OCI-LY3 (cell line): ENCODE results near the gene FPGS.

ENCODE experiments used
- H2AFZ ChIP-seq: fragments of 200-600, 300-600 bp; shearing (Covaris generic); 2 replicates; pipeline ENCODE4 v1.6.0; 2014; ENCODE audit warnings: antibody characterized with exemption, low read depth, low read length
- H3K27ac ChIP-seq: fragments of 200-600, 300-600 bp; sonication (generic); 2 replicates; pipeline ENCODE4 v1.5.1; 2014; ENCODE audit warnings: mild to moderate bottlenecking, low read length, moderate library complexity, mixed read lengths
- H3K27me3 ChIP-seq: fragments of 200-600, 300-600 bp; sonication (generic); 2 replicates; pipeline ENCODE4 v1.6.1; 2014; ENCODE audit warnings: low read depth, low read length, mixed read lengths
- H3K36me3 ChIP-seq: fragments of 200-600, 300-600 bp; sonication (generic); replicated peaks from 2 replicates; pipeline ENCODE3; 2014; ENCODE audit warnings: low read depth, low read length, mixed read lengths
- H3K4me1 ChIP-seq: fragments of 300-600, 200-600 bp; sonication (generic); 2 replicates; pipeline ENCODE4 v1.6.1; 2014; ENCODE audit warnings: low read length, mixed read lengths
- H3K4me2 ChIP-seq: fragments of 200-600, 300-600 bp; sonication (generic); 2 replicates; pipeline ENCODE4 v1.6.1; 2014; ENCODE audit warnings: low read length, mixed read lengths
- H3K4me3 ChIP-seq: fragments of 300-600, 200-600 bp; sonication (generic); 2 replicates; pipeline ENCODE4 v1.5.1; 2014; ENCODE audit warnings: antibody characterized with exemption, mild to moderate bottlenecking, low read length, moderate library complexity
- H3K79me2 ChIP-seq: fragments of 300-600, 200-600 bp; shearing (Covaris generic); 2 replicates; pipeline ENCODE4 v1.6.1; 2014; ENCODE audit warnings: mild to moderate bottlenecking, low read length, mixed read lengths
- H3K9ac ChIP-seq: fragments of 300-600, 200-600 bp; shearing (Covaris generic); 2 replicates; pipeline ENCODE4 v1.6.0; 2014; ENCODE audit warnings: mild to moderate bottlenecking, low read length, moderate library complexity
- H3K9me3 ChIP-seq: fragments of 200-600, 300-600 bp; shearing (Covaris generic); 2 replicates; pipeline ENCODE4 v1.6.1; 2014; ENCODE audit warnings: low read length, mixed read lengths; ENCODE audit not compliant: insufficient read depth
- H4K20me1 ChIP-seq: fragments of 200-600, 300-600 bp; sonication (generic); 2 replicates; pipeline ENCODE4 v1.6.1; 2016; ENCODE audit warnings: low read length, mixed read lengths; ENCODE audit not compliant: insufficient read depth
- CTCF ChIP-seq: fragments of 200-600, 300-600 bp; sonication (generic); IDR thresholded peaks from 2 replicates; pipeline ENCODE4 v1.5.1; 2014; ENCODE audit warnings: antibody characterized with exemption, low read length, low read depth
- EZH2phosphoT487 ChIP-seq: fragments of 200-600 bp; shearing (Covaris generic); IDR thresholded peaks from 2 replicates; pipeline ENCODE4 v1.6.1; 2018; ENCODE audit warnings: antibody characterized with exemption, mixed run types, low read depth

FPGS gene

DNA sequence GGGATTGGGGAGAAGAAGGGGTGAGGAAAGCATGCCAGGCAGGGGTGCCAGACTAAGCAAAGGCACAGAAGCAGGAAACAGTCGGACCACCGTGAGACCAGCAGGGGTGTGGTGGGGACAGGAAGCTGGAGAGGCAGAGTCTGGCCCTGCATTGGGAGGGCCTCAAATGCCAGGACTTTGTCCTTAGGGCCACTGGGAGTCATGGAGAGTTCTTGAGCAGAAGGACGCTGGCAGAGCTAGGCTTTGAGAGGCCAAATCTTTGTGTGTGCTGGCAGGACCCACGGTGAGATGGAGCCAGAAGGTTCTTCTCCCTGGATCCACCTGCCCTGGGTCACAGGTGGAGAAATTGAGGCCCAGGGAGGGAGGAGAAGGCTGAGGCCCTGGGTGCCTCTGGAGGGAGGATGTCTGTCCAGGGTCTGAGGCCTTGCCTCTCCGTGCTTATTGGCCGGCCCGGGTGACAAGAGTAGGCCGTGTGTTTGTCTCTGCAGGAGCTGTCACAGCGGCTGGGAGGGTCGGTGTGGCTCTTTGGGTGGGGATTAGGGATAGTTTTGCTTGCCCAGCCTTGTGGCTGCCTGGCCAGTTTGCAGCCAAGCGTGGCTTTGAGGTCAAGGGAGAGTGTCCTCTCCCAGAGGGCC is 53.5 kb downstream of the FPGS start:
- H3K4me1 ChIP-seq: no peaks in the 10 kb centered on the region
- no peaks in the 10 kb centered on the region for H3K27me3 ChIP-seq
- TF ChIP-seq CTCF (no peak), EZH2phosphoT487 (no peak)
- no peak overlapping the region for H2AFZ ChIP-seq
- H3K4me3 ChIP-seq: no peak overlapping the region
- H3K4me2 ChIP-seq: no peak overlapping the region
- H3K9me3 ChIP-seq: no peaks in the 10 kb centered on the region
- H3K79me2 ChIP-seq: no peaks in the 10 kb centered on the region
- no peaks in the 10 kb centered on the region for H3K36me3 ChIP-seq
- no peak overlapping the region for H3K27ac ChIP-seq
- H4K20me1 ChIP-seq: no peaks in the 10 kb centered on the region
- H3K9ac ChIP-seq: no peak overlapping the region

- H3K36me3 ChIP-seq: no peaks in the 10 kb centered on the region
- no peak overlapping the region for H3K27ac ChIP-seq
- no peaks in the 10 kb centered on the region for H3K79me2 ChIP-seq
- TF ChIP-seq CTCF: no peak
- no peak for TF ChIP-seq EZH2phosphoT487
- H2AFZ ChIP-seq: no peak overlapping the region
- no peak overlapping the region for H3K4me2 ChIP-seq
- H3K4me3 ChIP-seq: no peak overlapping the region
- H3K4me1 ChIP-seq: no peaks in the 10 kb centered on the region
- H3K9me3 ChIP-seq: no peaks in the 10 kb centered on the region
- no peak overlapping the region for H3K9ac ChIP-seq
- no peaks in the 10 kb centered on the region for H3K27me3 ChIP-seq
- no peaks in the 10 kb centered on the region for H4K20me1 ChIP-seq
These were observed 54.0 kb downstream of the FPGS start for GRCh38 chr9:127856729-127857116.

DNA sequence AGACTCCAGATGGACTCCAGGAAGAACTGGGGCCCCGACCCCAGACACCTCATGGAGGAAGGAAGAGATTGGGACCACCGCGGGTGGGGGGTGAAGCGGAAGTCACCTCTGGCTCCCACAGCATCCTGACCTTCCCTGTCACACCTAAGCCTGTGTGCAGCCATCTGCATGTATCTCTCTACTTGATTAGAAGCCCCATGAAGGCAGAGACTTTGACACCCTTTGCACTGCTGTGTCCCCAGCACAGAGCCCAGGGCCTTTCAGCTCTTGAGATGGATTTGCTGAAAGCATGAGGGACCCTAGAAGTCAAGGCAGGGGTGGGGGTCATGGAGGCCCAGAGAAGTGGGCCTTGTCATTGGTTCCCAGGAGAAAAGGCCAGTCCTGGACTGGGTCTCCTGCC is 54.6 kb downstream of the FPGS start:
- Histone ChIP-seq H3K4me2 (no peak overlapping the region), H3K36me3 (no peaks in the 10 kb centered on the region), H3K9me3 (no peaks in the 10 kb centered on the region), H2AFZ (no peak overlapping the region), H3K27me3 (no peaks in the 10 kb centered on the region), H3K4me1 (no peaks in the 10 kb centered on the region), H4K20me1 (no peaks in the 10 kb centered on the region), H3K9ac (no peak overlapping the region), H3K27ac (no peak overlapping the region), H3K79me2 (no peaks in the 10 kb centered on the region), H3K4me3 (no peak overlapping the region)
- TF ChIP-seq CTCF: no peak
- TF ChIP-seq EZH2phosphoT487: no peak

DNA sequence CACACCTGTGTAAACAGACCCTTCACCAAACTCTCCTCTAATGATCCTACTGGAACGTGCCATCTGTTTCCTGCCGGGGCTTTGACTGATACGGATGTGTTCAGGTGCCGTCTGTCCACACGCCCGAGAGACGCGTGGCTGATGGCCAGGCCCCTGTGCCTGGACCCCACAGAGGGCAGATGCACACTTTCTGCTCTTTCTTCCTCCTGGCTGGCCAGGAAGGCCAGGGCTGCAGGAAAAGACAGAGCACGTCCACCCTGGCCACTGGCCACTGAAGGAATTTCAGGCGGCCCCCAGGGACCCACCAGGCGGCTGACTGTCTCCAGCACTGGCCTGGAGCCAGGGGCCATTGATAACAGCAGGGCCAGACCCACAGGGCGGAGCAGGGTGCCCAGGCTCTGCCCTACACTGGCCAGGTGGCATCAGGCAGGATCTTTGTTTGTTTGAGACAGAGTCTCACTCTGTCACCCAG is 55.4 kb downstream of the FPGS start:
- H3K27ac ChIP-seq: no peak overlapping the region
- H4K20me1 ChIP-seq: no peaks in the 10 kb centered on the region
- H3K79me2 ChIP-seq: no peaks in the 10 kb centered on the region
- H2AFZ ChIP-seq: no peak overlapping the region
- no peaks in the 10 kb centered on the region for H3K36me3 ChIP-seq
- H3K9ac ChIP-seq: no peak overlapping the region
- no peaks in the 10 kb centered on the region for H3K4me1 ChIP-seq
- H3K9me3 ChIP-seq: no peaks in the 10 kb centered on the region
- no peak for TF ChIP-seq EZH2phosphoT487
- TF ChIP-seq CTCF: no peak
- H3K4me2 ChIP-seq: no peak overlapping the region
- no peaks in the 10 kb centered on the region for H3K27me3 ChIP-seq
- no peak overlapping the region for H3K4me3 ChIP-seq
